ENCODE measurements around the gene TYK2.

Gene TYK2

DNA sequence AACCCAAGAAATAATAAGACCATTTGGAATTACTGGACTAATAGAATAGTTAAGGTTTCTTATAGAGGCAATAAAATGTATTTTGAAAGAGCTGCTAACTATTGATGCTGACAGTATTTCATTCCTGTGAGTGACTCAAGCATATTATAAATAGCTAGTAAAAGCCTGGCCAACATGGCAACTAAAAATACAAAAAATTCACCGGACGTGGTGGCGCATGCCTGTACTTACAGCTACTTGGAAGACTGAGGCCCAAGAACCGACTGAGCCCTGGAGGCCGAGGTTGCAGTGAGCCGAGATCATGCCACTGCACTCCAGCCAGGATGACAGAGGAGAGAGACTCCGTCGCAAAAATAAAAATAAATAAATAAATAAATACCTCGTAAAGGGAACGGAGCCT is 35.6 kb downstream of the TYK2 start:
- TF ChIP-seq, protein P1, sequence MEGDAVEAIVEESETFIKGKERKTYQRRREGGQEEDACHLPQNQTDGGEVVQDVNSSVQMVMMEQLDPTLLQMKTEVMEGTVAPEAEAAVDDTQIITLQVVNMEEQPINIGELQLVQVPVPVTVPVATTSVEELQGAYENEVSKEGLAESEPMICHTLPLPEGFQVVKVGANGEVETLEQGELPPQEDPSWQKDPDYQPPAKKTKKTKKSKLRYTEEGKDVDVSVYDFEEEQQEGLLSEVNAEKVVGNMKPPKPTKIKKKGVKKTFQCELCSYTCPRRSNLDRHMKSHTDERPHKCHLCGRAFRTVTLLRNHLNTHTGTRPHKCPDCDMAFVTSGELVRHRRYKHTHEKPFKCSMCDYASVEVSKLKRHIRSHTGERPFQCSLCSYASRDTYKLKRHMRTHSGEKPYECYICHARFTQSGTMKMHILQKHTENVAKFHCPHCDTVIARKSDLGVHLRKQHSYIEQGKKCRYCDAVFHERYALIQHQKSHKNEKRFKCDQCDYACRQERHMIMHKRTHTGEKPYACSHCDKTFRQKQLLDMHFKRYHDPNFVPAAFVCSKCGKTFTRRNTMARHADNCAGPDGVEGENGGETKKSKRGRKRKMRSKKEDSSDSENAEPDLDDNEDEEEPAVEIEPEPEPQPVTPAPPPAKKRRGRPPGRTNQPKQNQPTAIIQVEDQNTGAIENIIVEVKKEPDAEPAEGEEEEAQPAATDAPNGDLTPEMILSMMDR (conservative IDR thresholded peaks at IDR 0.05; ENCODE audit: low read depth, low read length), result no peak
- H3K27ac ChIP-seq, result no peak overlapping the region
- H3K4me2 ChIP-seq, result no peak overlapping the region

DNA sequence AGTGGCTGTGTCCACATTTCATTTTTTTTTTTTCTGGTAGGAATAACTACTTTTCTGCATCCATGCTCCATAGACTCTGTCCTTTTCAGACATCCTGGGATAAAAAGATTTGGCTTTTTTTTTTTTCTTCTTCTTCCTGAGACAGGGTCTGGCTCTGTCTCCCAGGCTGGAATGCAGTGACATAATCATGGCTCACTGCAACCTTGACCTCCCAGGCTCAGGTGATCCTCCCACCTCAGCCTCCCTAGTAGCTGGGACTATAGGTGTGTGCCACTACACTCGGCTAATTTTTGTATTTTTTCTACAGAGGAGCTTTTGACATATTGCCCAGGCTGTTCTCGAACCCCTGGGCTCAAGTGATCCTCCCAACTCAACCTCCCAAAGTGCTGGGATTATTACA is 36.9 kb downstream of the TYK2 start:
- H2AFZ ChIP-seq (ENCODE audit: low read depth), result no peak overlapping the region
- no peak overlapping the region for H3K4me2 ChIP-seq
- no peaks in the 10 kb centered on the region for H3K27me3 ChIP-seq (ENCODE audit: insufficient read depth, low read depth)
- no peak overlapping the region for H3K4me3 ChIP-seq (IDR thresholded peaks at IDR 0.05; ENCODE audit: insufficient read depth, low read depth, low read length)
- no peak overlapping the region for H3K9ac ChIP-seq
- no peaks in the 10 kb centered on the region for H3K79me2 ChIP-seq (ENCODE audit: insufficient read depth, low read depth)
- TF ChIP-seq, protein P1 (conservative IDR thresholded peaks at IDR 0.05; ENCODE audit: low read depth, low read length), result no peak
- H3K36me3 ChIP-seq (ENCODE audit: insufficient read depth), result no peaks in the 10 kb centered on the region
- H3K4me1 ChIP-seq (ENCODE audit: low read depth, poor library complexity, severe bottlenecking), result no peaks in the 10 kb centered on the region
- no peak overlapping the region for H3K27ac ChIP-seq
- no peaks in the 10 kb centered on the region for H4K20me1 ChIP-seq (ENCODE audit: insufficient read depth)

More for the DNA sequence above, 35.6 kb downstream of the TYK2 start:
- no peaks in the 10 kb centered on the region for H4K20me1 ChIP-seq (ENCODE audit: insufficient read depth)
- no peaks in the 10 kb centered on the region for H3K4me1 ChIP-seq (ENCODE audit: low read depth, poor library complexity, severe bottlenecking)
- no peaks in the 10 kb centered on the region for H3K36me3 ChIP-seq (ENCODE audit: insufficient read depth)
- H2AFZ ChIP-seq (ENCODE audit: low read depth), result no peak overlapping the region
- no peak overlapping the region for H3K4me3 ChIP-seq (IDR thresholded peaks at IDR 0.05; ENCODE audit: insufficient read depth, low read depth, low read length)
- no peaks in the 10 kb centered on the region for H3K27me3 ChIP-seq (ENCODE audit: insufficient read depth, low read depth)
- no peak overlapping the region for H3K9ac ChIP-seq
- no peaks in the 10 kb centered on the region for H3K79me2 ChIP-seq (ENCODE audit: insufficient read depth, low read depth)

DNA sequence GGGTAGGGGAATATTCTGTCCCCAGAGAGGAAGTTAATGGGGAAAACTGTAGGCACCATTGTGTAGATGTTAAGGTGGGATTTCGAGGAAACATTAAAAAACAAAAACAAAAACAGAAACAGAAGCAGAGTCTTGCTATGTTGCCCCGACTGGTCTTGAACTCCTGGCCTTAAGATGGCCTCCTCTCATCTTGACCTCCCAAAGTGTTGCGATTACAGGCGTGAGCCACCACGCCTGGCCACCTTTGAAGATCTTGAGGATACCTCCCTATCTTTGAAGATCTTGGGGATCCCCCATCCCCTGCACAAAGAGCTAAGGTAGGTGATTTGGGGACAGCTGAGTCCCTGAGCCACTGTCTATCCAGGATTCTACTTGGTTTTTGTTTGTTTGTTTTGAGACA is 40.4 kb downstream of the TYK2 start:
- no peak overlapping the region for H3K4me2 ChIP-seq
- no peaks in the 10 kb centered on the region for H3K79me2 ChIP-seq (ENCODE audit: insufficient read depth, low read depth)
- H3K27me3 ChIP-seq (ENCODE audit: insufficient read depth, low read depth), result no peaks in the 10 kb centered on the region
- no peak overlapping the region for H3K9ac ChIP-seq
- no peak overlapping the region for H3K4me3 ChIP-seq (IDR thresholded peaks at IDR 0.05; ENCODE audit: insufficient read depth, low read depth, low read length)
- H3K36me3 ChIP-seq (ENCODE audit: insufficient read depth), result no peaks in the 10 kb centered on the region
- no peaks in the 10 kb centered on the region for H3K4me1 ChIP-seq (ENCODE audit: low read depth, poor library complexity, severe bottlenecking)
- TF ChIP-seq, protein P1 (conservative IDR thresholded peaks at IDR 0.05; ENCODE audit: low read depth, low read length), result no peak
- H2AFZ ChIP-seq (ENCODE audit: low read depth), result no peak overlapping the region
- no peak overlapping the region for H3K27ac ChIP-seq
- no peaks in the 10 kb centered on the region for H4K20me1 ChIP-seq (ENCODE audit: insufficient read depth)

DNA sequence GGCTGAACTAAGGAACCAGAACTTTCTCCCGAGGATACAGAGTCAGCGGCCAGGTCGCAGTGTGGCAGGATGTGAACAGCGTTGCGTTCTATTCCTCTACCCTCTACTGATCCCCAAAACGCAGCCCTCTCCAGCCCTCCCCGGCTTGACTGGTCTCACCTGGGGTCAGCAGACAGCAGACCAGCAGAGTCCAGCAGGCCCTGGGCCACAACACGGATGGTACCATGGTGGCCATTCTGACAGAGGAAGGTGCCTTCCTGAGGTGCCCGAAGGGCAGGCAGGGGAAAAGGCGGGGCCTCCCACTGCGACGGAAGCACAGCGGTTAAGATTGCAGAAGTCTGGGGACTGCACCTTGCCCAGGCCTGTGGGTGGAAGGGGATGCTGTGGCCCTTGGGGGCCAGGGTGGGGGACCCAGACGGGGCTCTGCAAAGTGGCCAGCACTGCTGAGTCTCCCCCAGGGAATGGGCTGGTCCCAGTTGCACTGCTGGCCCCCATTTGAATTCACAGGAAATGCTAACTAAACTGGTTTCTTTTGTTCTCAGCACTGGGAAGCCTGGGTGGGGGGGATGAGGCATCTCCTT is 40.9 kb downstream of the TYK2 start, which contains the start of gene ICAM3:
ICAM3 (minus strand) TSS at position 245 of the 581 bp plus-strand sequence; CDS start at position 235, 10 bp downstream.
- TF ChIP-seq, protein P1 (conservative IDR thresholded peaks at IDR 0.05; ENCODE audit: low read depth, low read length), result no peak
- Histone ChIP-seq H3K27ac (no peak within 1 kb of the TSS), H3K4me3 (IDR thresholded peaks at IDR 0.05; ENCODE audit: insufficient read depth, low read depth, low read length) (no peak within 1 kb of the TSS), H3K4me1 (ENCODE audit: low read depth, poor library complexity, severe bottlenecking) (no peaks in the 10 kb centered on the region), H3K9ac (no peak within 1 kb of the TSS), H4K20me1 (ENCODE audit: insufficient read depth) (no peaks in the 10 kb centered on the region), H3K79me2 (ENCODE audit: insufficient read depth, low read depth) (no peaks in the 10 kb centered on the region), H2AFZ (ENCODE audit: low read depth) (no peak within 1 kb of the TSS), H3K27me3 (ENCODE audit: insufficient read depth, low read depth) (no peaks in the 10 kb centered on the region), H3K36me3 (ENCODE audit: insufficient read depth) (no peaks in the 10 kb centered on the region), H3K4me2 (no peak within 1 kb of the TSS)

Data from KMS-11 (cell line).